Measurements from ENCODE around the gene OR52J3. TPM values are rescaled to one million over a fixed set of nuclear protein-coding genes. Genes with fewer than 3 reads are reported as not detected.

The OR52J3 gene
- polyA plus RNA-seq, 1 of the 3 experiments (the other 2 are of a cell fraction): not detected

DNA sequence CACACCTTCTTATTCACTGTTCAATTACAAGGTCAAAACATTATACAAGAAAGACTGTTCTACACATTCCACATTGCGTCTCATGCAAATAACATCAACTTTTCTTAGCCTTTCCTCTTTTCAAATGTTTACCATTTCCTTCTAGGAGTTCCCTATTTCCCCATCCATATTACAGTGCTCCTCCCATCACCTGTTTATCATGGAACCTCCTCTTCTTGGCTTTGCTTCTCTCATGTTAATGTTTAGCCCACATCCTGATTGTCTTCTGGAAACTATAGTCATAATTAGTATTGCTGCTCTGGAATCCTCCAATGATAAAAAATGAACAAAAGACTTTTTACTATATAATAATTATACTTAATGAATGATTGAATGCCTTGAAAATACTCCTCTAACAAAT lies 44.3 kb downstream of the OR52J3 start:
- Histone ChIP-seq H3K27ac (ENCODE audit: low read depth in 2 of 2, low read length in 1 of 2) (no peak overlapping the region), H3F3A (replicated peaks; ENCODE audit: insufficient read depth) (no peaks in the 10 kb centered on the region), H3K4me3 (ENCODE audit: low read depth in 2 of 2, low read length in 1 of 2) (no peak overlapping the region), H3K79me2 (ENCODE audit: insufficient read depth) (no peaks in the 10 kb centered on the region), H3K9me2 (no peaks in the 10 kb centered on the region), H4K20me1 (ENCODE audit: insufficient read depth) (no peaks in the 10 kb centered on the region), H3K4me1 (ENCODE audit: control insufficient read depth in 1 of 2, insufficient read depth in 2 of 2, low read depth in 1 of 2, low read length in 1 of 2) (no peaks in the 10 kb centered on the region), H2AFZ (ENCODE audit: low read depth) (no peak overlapping the region), H3K36me3 (replicated peaks in 1 of 2; ENCODE audit: control insufficient read depth in 1 of 2, insufficient read depth in 2 of 2, low read length in 1 of 2) (no peaks in the 10 kb centered on the region), H3K27me3 (ENCODE audit: insufficient read depth) (no peaks in the 10 kb centered on the region; the same call in 1 of the 2 replicates), H3K9me3 (no peaks in the 10 kb centered on the region), H3K9ac (no peak overlapping the region), H3K4me2 (no peak overlapping the region)
- no peak for TF ChIP-seq NFIC (IDR thresholded peaks at IDR 0.05; ENCODE audit: borderline replicate concordance)
- TF ChIP-seq EZH2phosphoT487 (IDR thresholded peaks at IDR 0.05; ENCODE audit: borderline replicate concordance, low read depth): no peak
- TF ChIP-seq MXI1 (IDR thresholded peaks at IDR 0.05; ENCODE audit: low read depth, low read length): no peak
- TF ChIP-seq RAD21 (IDR thresholded peaks at IDR 0.05; ENCODE audit: low read length): no peak
- no peak for TF ChIP-seq RCOR1 (IDR thresholded peaks at IDR 0.05; ENCODE audit: low read length)
- TF ChIP-seq RFX5 (IDR thresholded peaks at IDR 0.05; ENCODE audit: low read length): no peak
- TF ChIP-seq TCF12 (IDR thresholded peaks at IDR 0.05): no peak
- no peak for TF ChIP-seq FOSL2 (IDR thresholded peaks at IDR 0.05; ENCODE audit: borderline replicate concordance, low read depth)
- no peak for TF ChIP-seq SMC3 (IDR thresholded peaks at IDR 0.05; ENCODE audit: low read depth, low read length)
- no peak for TF ChIP-seq POLR2AphosphoS5 (IDR thresholded peaks at IDR 0.05; ENCODE audit: low read depth, low read length)
- no peak for TF ChIP-seq MEF2A (IDR thresholded peaks at IDR 0.05; ENCODE audit: borderline replicate concordance, low read depth)
- TF ChIP-seq NRF1 (IDR thresholded peaks at IDR 0.05; ENCODE audit: low read depth, low read length): no peak
- no peak for DNase-seq
- ChIA-PET CTCF (no interaction called here), POLR2A (no interaction called here)
- 10% methylated on average over 1 of the region's 1 CpG for WGBS (ENCODE audit: low lambda C conversion rate)

DNA sequence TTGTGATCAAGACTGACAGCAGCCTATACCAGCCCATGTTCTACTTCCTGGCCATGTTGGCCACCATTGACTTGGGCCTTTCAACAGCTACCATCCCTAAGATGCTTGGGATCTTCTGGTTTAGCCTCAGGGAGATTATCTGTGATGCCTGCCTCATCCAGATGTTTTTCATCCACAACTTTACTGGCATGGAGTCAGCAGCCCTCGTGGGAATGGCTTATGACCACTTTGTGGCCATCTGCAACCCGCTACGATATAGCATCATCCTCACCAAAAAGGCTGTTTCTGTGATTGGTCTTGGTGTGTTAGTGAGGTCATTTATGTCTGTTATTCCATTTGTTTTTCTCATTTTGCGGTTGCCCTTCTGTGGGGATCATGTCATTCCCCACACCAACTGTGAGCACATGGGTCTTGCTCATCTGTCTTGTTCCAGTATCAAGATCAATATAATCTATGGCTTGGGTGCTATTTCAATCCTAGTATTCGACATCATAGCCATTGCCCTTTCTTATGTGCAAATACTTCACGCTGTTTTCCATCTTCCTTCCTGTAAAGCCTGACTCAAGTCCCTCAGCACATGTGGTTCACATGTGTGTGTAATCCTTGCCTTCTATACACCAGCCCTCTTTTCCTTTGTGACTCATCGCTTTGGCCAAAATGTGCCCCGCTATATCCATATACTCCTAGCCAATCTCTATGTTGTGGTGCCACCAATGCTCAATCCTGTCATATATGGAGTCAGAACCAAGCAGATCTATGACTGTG lies 46.7 kb downstream of the OR52J3 start:
- ChIA-PET CTCF (no interaction called here), POLR2A (no interaction called here)
- no peaks in the 10 kb centered on the region for H3K79me2 ChIP-seq (ENCODE audit: insufficient read depth)
- H3K9ac ChIP-seq: no peak overlapping the region
- H4K20me1 ChIP-seq (ENCODE audit: insufficient read depth): no peaks in the 10 kb centered on the region
- WGBS (ENCODE audit: low lambda C conversion rate): 3% methylated on average over 8 of the region's 8 CpGs
- H3F3A ChIP-seq (replicated peaks; ENCODE audit: insufficient read depth): no peaks in the 10 kb centered on the region
- no peak overlapping the region for H3K4me2 ChIP-seq
- no peaks in the 10 kb centered on the region for H3K4me1 ChIP-seq (ENCODE audit: control insufficient read depth in 1 of 2, insufficient read depth in 2 of 2, low read depth in 1 of 2, low read length in 1 of 2)
- no peak overlapping the region for H3K4me3 ChIP-seq (ENCODE audit: low read depth in 2 of 2, low read length in 1 of 2)
- H3K27me3 ChIP-seq (ENCODE audit: insufficient read depth): no peaks in the 10 kb centered on the region
- H3K9me3 ChIP-seq: no peaks in the 10 kb centered on the region
- TF ChIP-seq EZH2phosphoT487 (IDR thresholded peaks at IDR 0.05; ENCODE audit: borderline replicate concordance, low read depth) (no peak), RAD21 (IDR thresholded peaks at IDR 0.05; ENCODE audit: low read length) (no peak), CHD2 (IDR thresholded peaks at IDR 0.05; ENCODE audit: low read length, partially characterized antibody) (no peak)
- no peak overlapping the region for H2AFZ ChIP-seq (ENCODE audit: low read depth)
- H3K27ac ChIP-seq (ENCODE audit: low read depth in 2 of 2, low read length in 1 of 2): no peak overlapping the region
- DNase-seq: no peak
- no peaks in the 10 kb centered on the region for H3K36me3 ChIP-seq (replicated peaks in 1 of 2; ENCODE audit: control insufficient read depth in 1 of 2, insufficient read depth in 2 of 2, low read length in 1 of 2)
- H3K9me2 ChIP-seq: no peaks in the 10 kb centered on the region

DNA sequence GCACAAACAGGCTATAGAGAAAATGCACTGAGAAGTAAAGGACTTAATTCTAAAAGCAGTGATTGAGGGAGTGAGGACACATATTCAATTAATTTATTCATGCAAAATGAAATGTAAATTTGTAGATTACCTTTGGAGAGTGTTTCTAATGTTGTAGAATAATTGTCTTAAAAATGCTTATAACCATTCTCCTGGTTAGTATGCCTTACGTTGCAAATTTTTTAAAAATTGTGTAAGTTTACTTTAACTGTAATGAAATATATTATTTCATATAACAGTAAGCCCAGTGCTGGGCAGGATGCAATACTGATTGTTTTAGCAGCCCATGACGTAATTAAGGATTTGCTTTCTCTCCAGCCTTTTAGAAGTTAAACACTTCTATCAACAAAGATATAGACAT lies 49.7 kb downstream of the OR52J3 start:
- 2% methylated on average over 2 of the region's 2 CpGs for WGBS (ENCODE audit: low lambda C conversion rate)
- Histone ChIP-seq H2AFZ (ENCODE audit: low read depth) (no peak overlapping the region), H3K27ac (ENCODE audit: low read depth in 2 of 2, low read length in 1 of 2) (no peak overlapping the region), H3K4me2 (no peak overlapping the region), H3K9me2 (no peaks in the 10 kb centered on the region), H3K4me1 (ENCODE audit: control insufficient read depth in 1 of 2, insufficient read depth in 2 of 2, low read depth in 1 of 2, low read length in 1 of 2) (no peaks in the 10 kb centered on the region), H3K79me2 (ENCODE audit: insufficient read depth) (no peaks in the 10 kb centered on the region), H4K20me1 (ENCODE audit: insufficient read depth) (no peaks in the 10 kb centered on the region), H3F3A (replicated peaks; ENCODE audit: insufficient read depth) (no peaks in the 10 kb centered on the region), H3K4me3 (ENCODE audit: low read depth in 2 of 2, low read length in 1 of 2) (no peak overlapping the region), H3K27me3 (ENCODE audit: insufficient read depth) (no peaks in the 10 kb centered on the region), H3K9ac (no peak overlapping the region), H3K9me3 (no peaks in the 10 kb centered on the region), H3K36me3 (replicated peaks in 1 of 2; ENCODE audit: control insufficient read depth in 1 of 2, insufficient read depth in 2 of 2, low read length in 1 of 2) (no peaks in the 10 kb centered on the region)
- DNase-seq: no peak
- ChIA-PET CTCF (no interaction called here), POLR2A (no interaction called here)
- TF ChIP-seq NFIC (IDR thresholded peaks at IDR 0.05; ENCODE audit: borderline replicate concordance): no peak
- TF ChIP-seq, protein P1, sequence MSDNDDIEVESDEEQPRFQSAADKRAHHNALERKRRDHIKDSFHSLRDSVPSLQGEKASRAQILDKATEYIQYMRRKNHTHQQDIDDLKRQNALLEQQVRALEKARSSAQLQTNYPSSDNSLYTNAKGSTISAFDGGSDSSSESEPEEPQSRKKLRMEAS (IDR thresholded peaks at IDR 0.05; ENCODE audit: low read depth): no peak
- TF ChIP-seq, protein P2, sequence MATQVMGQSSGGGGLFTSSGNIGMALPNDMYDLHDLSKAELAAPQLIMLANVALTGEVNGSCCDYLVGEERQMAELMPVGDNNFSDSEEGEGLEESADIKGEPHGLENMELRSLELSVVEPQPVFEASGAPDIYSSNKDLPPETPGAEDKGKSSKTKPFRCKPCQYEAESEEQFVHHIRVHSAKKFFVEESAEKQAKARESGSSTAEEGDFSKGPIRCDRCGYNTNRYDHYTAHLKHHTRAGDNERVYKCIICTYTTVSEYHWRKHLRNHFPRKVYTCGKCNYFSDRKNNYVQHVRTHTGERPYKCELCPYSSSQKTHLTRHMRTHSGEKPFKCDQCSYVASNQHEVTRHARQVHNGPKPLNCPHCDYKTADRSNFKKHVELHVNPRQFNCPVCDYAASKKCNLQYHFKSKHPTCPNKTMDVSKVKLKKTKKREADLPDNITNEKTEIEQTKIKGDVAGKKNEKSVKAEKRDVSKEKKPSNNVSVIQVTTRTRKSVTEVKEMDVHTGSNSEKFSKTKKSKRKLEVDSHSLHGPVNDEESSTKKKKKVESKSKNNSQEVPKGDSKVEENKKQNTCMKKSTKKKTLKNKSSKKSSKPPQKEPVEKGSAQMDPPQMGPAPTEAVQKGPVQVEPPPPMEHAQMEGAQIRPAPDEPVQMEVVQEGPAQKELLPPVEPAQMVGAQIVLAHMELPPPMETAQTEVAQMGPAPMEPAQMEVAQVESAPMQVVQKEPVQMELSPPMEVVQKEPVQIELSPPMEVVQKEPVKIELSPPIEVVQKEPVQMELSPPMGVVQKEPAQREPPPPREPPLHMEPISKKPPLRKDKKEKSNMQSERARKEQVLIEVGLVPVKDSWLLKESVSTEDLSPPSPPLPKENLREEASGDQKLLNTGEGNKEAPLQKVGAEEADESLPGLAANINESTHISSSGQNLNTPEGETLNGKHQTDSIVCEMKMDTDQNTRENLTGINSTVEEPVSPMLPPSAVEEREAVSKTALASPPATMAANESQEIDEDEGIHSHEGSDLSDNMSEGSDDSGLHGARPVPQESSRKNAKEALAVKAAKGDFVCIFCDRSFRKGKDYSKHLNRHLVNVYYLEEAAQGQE (IDR thresholded peaks at IDR 0.05; ENCODE audit: low read depth, low read length): no peak
- no peak for TF ChIP-seq MXI1 (IDR thresholded peaks at IDR 0.05; ENCODE audit: low read depth, low read length)
- no peak for TF ChIP-seq RCOR1 (IDR thresholded peaks at IDR 0.05; ENCODE audit: low read length)
- TF ChIP-seq, protein P3, sequence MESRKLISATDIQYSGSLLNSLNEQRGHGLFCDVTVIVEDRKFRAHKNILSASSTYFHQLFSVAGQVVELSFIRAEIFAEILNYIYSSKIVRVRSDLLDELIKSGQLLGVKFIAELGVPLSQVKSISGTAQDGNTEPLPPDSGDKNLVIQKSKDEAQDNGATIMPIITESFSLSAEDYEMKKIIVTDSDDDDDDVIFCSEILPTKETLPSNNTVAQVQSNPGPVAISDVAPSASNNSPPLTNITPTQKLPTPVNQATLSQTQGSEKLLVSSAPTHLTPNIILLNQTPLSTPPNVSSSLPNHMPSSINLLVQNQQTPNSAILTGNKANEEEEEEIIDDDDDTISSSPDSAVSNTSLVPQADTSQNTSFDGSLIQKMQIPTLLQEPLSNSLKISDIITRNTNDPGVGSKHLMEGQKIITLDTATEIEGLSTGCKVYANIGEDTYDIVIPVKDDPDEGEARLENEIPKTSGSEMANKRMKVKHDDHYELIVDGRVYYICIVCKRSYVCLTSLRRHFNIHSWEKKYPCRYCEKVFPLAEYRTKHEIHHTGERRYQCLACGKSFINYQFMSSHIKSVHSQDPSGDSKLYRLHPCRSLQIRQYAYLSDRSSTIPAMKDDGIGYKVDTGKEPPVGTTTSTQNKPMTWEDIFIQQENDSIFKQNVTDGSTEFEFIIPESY (IDR thresholded peaks at IDR 0.05; ENCODE audit: borderline replicate concordance, low read depth): no peak
- no peak for TF ChIP-seq TCF12 (IDR thresholded peaks at IDR 0.05)

Measured in SK-N-SH (cell line).